ENCODE results near the gene LINS1. TPM values are rescaled to one million over a fixed set of nuclear protein-coding genes. Genes with fewer than 3 reads are reported as not detected.

The LINS1 gene
- total and polyA plus RNA-seq, 2 of the 8 experiments (the other 6 are each of a cell fraction or from before 2014, with no cell fraction given), result 4.2 to 8.1 TPM

GRCh38 chr15:100602064-100602822, at the start of gene LINS1, which contains the start of gene ASB7 (continued):
- TF ChIP-seq NANOG (IDR thresholded peaks at IDR 0.05; ENCODE audit: insufficient read depth, low read depth, low read length, poor library complexity, severe bottlenecking) (no peak), POLR2AphosphoS5 (IDR thresholded peaks at IDR 0.05; ENCODE audit: low read depth, low read length) (peak; percentile 13; the same call in 1 of the 2 replicates), SP1 (IDR thresholded peaks at IDR 0.05; ENCODE audit: low read depth, low read length) (0 out of 2 replicates have a peak, but pooled peaks have one; percentile 43)

All from H1 (cell line).